ENCODE data around the gene EHD4. TPM values are rescaled to one million over a fixed set of nuclear protein-coding genes. Genes with fewer than 3 reads are reported as not detected.
A peak's percentile ranks its signal among the peaks of the same experiment; 100 is the strongest.

EHD4 gene
- total RNA-seq, 8 experiments from 2014 or later = 3.6 to 45.8 (median 6.6) TPM

DNA sequence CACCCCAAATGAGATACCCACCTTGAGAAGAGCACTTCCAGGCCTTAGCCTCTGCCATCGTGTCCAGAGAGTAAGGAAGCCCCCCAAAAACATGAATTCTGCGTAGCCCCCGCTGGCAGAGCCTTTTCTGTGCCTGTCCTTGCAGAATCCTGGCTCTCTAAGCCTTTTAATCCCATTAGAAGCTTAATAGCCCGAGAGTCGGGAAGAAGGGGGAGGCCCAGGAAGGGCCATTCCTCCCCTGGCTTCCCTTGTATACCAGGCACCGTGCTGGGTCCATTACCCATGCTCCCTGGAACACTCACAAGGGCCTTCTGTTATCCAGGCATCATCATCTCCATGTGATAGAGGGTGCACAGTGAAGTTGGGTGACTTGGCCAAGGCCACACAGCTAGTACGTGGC, 85.6 kb downstream of the EHD4 start:
- ATAC-seq (replicated peaks in 6 of 8) = no peak
- Histone ChIP-seq H3K4me1 (replicated peaks in 1 of 2) (peaks cover 11% of the 10 kb centered on the region in 2 donors), H3K4me3 (no peak overlapping the region), H3K27ac (no peak overlapping the region)
- in situ Hi-C loops (cut with MboI; ENCODE audit: low pct_unique_long_range_greater_than_20kb in 2 of 9, low sequenced_read_pairs in 9 of 9, unreplicated experiment in 9 of 9) = no loop called here
- WGBS, 10 experiments = 57 to 92% (median 67%) methylated on average over 2 to 5 of the region's 7 CpGs; no CpG with 5 or more reads in 5 of the 10 experiments

DNA sequence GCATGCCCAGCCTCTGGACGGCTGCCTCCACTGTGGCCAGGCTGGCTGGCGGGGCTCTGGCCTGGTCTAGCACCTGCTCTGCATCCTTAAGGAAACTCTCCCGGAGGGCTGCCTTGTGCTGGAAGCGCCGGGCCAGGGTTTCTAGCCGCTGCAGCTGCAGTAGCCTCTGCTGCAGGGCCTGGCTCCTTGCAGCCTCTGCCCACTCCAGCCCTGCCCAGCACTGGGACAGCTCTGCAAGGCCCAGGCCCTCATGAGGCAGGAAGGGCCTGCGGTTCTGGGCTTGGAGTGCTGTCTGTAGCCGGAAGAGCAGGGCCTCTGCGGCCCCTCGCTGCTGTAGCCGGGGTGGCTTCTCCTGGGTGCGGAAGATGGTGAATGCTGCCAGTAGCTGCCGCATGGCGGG, 86.5 kb downstream of the EHD4 start:
- ATAC-seq (replicated peaks in 6 of 8) = no peak
- in situ Hi-C loops (cut with MboI; ENCODE audit: low pct_unique_long_range_greater_than_20kb in 2 of 9, low sequenced_read_pairs in 9 of 9, unreplicated experiment in 9 of 9) = no loop called here
- WGBS, 10 experiments = 76 to 100% (median 87%) methylated on average over 2 to 3 of the region's 14 CpGs; no CpG with 5 or more reads in 7 of the 10 experiments

DNA sequence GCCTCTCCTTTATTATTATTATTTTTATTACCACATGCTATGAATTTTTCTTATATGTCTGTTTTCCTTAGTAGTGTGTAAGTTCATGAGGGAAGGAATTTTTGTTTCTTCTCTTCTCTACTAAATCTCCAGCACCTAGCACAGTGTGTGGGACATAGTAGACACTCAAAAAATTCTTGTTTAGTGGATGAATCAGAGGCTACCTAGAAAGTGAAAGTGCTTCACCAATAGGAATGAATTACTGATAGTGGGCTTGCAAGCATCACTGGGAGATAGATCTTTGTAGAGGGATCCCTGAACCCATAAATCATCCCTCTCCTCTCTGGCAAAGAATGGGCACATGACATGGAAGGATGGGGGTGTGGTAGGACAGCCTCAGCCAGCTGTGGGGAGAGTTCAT, 87.0 kb downstream of the EHD4 start:
- Histone ChIP-seq H3K4me1 (replicated peaks in 1 of 2) (no peaks in the 10 kb centered on the region), H3K4me3 (no peak overlapping the region), H3K27ac (no peak overlapping the region)
- ATAC-seq (replicated peaks in 6 of 8) = no peak
- in situ Hi-C loops (cut with MboI; ENCODE audit: low pct_unique_long_range_greater_than_20kb in 2 of 9, low sequenced_read_pairs in 9 of 9, unreplicated experiment in 9 of 9) = no loop called here

More for the DNA sequence above, 86.5 kb downstream of the EHD4 start:
- no peak overlapping the region for H3K4me3 ChIP-seq
- H3K4me1 ChIP-seq (replicated peaks in 1 of 2) = peaks cover 2% of the 10 kb centered on the region in 2 donors
- H3K27ac ChIP-seq = no peak overlapping the region

DNA sequence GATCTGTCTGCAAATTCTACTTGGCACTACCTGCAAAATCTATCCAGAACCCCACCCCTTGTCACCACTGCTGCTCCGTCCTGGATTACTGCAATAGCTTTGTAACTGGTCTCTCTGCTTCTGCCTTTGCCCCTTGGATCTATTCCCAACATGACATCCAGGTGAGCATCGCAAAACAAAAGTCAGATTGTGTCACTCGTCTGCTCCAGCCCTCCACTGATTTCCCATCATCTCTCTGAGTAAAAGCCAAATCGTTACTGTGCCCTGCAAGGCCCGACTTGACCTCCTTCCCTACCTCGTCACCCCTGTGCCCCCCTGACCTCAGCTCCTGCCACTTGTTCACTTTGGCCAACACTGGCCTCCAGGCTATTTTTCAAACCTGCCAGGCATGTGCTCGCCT, 87.9 kb downstream of the EHD4 start:
- WGBS, 10 experiments = 20 to 100% (median 78%) methylated on average over 1 to 5 of the region's 7 CpGs
- no peak overlapping the region for H3K27ac ChIP-seq
- no peaks in the 10 kb centered on the region for H3K4me1 ChIP-seq (replicated peaks in 1 of 2)
- H3K4me3 ChIP-seq = no peak overlapping the region
- in situ Hi-C loops (cut with MboI; ENCODE audit: low pct_unique_long_range_greater_than_20kb in 2 of 9, low sequenced_read_pairs in 9 of 9, unreplicated experiment in 9 of 9) = no loop called here
- no peak for ATAC-seq (replicated peaks in 6 of 8)

DNA sequence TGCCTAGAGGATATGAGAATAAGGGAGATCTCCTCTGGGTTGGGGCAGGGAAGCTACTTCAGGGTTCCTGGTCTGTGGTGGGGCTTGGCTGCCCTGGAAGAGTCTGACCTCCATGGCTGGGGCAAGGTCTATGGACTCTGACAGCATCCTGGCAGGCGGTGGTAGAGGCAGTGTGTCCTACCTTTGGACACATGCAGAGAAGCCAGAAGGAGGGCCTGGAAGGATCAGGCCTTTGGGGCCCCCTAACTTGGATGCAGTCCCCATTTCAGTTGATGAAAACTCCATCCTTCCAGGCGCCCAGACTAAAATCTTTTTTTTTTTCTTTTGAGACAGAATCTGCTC, 88.9 kb downstream of the EHD4 start:
- WGBS, 10 experiments = 40 to 100% (median 92%) methylated on average over 1 to 2 of the region's 2 CpGs; no CpG with 5 or more reads in 3 of the 10 experiments
- H3K27ac ChIP-seq = no peak overlapping the region
- in situ Hi-C loops (cut with MboI; ENCODE audit: low pct_unique_long_range_greater_than_20kb in 2 of 9, low sequenced_read_pairs in 9 of 9, unreplicated experiment in 9 of 9) = no loop called here
- H3K4me3 ChIP-seq = no peak overlapping the region
- no peaks in the 10 kb centered on the region for H3K4me1 ChIP-seq (replicated peaks in 1 of 2)
- ATAC-seq (replicated peaks in 6 of 8) = no peak

DNA sequence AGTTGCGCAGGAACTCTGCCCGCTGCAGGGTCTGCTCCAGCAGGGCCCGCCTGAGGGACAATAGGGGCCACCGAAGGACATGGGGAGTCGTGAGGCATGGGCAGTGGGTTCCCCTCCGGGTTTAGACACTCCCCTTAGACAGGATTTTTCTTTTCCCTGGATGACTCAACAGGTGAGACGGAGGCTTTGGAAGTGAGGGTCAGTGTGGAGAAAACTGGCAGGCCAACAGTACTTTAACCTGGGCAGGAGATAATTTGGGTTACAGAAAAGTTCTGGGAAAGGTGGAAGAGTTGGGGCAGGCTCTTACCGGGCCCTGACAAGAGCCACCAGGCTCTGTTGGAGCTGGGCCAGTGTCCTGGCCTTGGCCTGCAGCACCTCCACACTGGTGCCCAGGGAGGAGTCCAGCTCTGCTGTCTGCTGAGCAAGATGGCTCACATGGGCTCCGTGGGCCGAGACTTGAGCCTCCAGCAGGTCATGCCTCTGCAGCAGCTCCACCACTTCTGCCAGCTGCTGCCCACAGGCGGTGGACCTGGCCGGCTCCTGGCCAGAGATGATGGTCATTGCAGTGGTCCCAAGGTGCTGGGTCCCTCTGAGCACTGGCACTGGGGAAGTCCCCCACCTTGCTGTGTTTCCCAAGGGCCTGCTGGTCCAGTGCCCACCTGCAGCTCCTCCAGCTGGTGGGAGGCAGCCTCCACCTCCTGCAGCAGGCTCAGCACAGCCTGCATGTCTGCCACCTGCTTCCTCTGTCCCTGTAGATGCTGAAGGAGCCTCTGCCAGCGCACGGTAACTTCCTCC, 89.5 kb downstream of the EHD4 start:
- in situ Hi-C loops (cut with MboI; ENCODE audit: low pct_unique_long_range_greater_than_20kb in 2 of 9, low sequenced_read_pairs in 9 of 9, unreplicated experiment in 9 of 9) = no loop called here
- Histone ChIP-seq H3K4me3 (no peak overlapping the region), H3K27ac (no peak overlapping the region), H3K4me1 (replicated peaks in 1 of 2) (no peaks in the 10 kb centered on the region)
- 60 to 100% (median 92%) methylated on average over 1 to 4 of the region's 14 CpGs; no CpG with 5 or more reads in 4 of the 10 experiments for WGBS, 10 experiments
- no peak for ATAC-seq (replicated peaks in 6 of 8)

DNA sequence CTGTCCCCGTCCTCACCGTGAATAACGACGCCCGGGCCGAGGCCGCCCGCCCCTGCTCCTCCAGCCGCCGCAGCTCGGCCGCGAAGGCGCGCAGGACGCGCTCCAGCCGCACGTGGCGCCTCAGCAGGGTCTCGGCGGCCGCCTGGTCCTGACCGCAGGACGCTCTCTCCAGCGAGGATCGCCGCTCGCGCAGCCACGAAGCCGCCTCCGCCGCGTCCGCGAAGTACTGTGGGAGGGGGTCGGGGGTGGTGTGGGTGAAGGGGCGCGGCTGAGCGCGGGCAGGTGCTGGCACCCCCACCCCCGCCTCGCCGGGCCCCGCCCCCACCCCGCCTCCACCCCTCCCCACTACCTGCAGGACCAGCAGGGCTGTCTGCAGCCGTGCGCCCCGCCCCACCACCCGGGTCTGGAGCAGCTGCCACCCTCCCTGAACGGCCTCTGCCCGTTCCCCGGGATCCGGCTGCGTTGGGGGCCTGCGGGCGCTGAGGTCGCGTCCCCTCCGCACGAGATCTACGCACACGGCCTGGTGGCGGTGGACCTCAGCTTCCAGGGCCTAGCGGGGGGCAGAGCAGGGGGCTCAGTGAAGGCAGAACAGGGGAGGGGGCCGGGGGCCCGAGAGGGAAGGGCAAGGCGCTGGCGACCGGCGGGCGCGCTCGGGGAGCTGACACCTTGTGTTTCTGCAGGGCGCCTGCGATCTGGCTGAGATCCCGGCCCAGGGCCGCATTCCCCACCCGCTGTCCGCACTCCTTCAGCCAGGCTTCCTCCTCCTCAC, 90.3 kb downstream of the EHD4 start:
- Histone ChIP-seq H3K27ac (no peak overlapping the region), H3K4me3 (no peak overlapping the region), H3K4me1 (replicated peaks in 1 of 2) (no peaks in the 10 kb centered on the region)
- peak in 5 of 8 experiments; percentile 39 to 71 (median 59) for ATAC-seq (replicated peaks in 6 of 8)
- 20% methylated on average over 2 of the region's 81 CpGs; no CpG with 5 or more reads in 9 of the 10 experiments for WGBS, 10 experiments
- in situ Hi-C loops (cut with MboI; ENCODE audit: low pct_unique_long_range_greater_than_20kb in 2 of 9, low sequenced_read_pairs in 9 of 9, unreplicated experiment in 9 of 9) = no loop called here

DNA sequence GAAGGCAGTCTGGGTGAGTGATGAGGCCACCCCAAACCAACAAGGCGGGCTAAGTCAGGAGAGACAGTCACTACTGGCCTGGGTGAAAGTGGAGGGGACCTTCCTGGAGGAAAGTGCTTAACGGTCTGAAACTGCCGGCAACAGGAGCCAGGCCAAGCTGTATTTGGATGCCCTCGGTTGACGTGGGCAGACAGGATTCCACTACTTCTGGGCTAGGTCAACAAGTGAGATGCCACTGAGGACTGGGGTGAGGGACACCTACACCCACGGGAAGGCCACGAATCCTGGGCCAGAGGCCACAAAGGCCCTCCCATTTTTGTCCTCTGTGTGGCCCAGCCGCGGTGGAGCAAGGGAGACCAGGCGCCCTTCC, 90.8 kb downstream of the EHD4 start:
- in situ Hi-C loops (cut with MboI; ENCODE audit: low pct_unique_long_range_greater_than_20kb in 2 of 9, low sequenced_read_pairs in 9 of 9, unreplicated experiment in 9 of 9) = no loop called here
- no peak for ATAC-seq (replicated peaks in 6 of 8)
- H3K4me3 ChIP-seq = no peak overlapping the region

DNA sequence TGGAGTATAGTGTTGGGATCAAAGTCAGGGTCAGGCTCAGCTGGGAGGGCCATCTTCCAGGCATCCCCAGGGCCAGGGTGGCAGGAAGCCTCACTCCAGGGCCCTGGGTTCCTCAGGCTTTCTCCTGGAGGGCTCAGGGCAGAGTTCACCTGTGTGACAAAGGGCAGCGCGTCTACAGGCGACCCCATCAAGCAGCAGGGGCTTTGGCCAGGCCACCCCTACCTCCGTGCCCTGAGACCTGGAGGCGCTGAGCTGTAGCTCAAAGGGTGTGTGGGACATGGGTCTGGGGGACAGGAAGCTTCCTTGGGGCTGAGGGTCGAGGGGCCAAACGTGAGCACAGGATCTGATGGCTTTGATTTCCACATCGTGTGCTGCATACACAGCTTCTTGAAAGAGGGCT, 91.3 kb downstream of the EHD4 start:
- ATAC-seq (replicated peaks in 6 of 8) = no peak

More for the DNA sequence above, 90.8 kb downstream of the EHD4 start:
- H3K4me1 ChIP-seq (replicated peaks in 1 of 2) = no peaks in the 10 kb centered on the region
- 20 to 53% (median 49%) methylated on average over 1 to 4 of the region's 10 CpGs; no CpG with 5 or more reads in 7 of the 10 experiments for WGBS, 10 experiments
- no peak overlapping the region for H3K27ac ChIP-seq

DNA sequence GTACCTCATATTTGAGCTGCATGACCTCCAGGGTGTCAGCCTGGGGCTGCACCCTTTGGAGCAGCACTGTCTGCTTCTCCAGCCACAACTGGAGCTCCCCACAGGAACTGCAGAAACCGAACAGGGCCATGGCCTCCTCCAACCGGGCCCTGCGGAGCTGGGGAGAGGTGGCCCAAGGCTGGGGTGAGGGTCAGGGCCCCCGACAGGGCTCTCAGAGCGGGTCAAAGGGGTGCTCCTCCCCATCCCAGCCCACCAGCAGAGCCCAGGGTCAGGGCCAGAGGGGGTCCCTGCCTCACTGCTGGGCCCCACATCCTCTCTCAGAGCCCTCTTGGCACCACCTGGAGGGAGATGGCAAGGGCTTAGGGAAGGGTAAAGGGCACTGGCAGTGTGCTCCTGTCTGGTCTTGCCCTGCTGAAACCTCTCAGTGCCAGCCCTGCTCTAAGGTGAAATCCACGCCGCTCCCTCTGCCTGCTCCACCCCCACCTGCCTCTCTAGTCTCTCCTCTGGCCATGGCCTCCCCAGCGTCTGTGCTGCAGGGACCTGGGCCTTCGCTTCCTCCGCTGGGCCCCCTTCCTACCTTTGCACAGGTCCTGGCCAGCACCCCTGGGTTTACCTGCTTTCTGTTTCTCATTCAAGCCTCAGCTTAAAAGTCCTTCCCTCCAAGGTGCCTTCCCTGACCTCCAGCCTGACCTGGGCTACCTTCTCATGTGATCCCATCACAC, 92.0 kb downstream of the EHD4 start:
- WGBS, 10 experiments = 80 to 92% (median 86%) methylated on average over 2 to 4 of the region's 10 CpGs; no CpG with 5 or more reads in 7 of the 10 experiments
- H3K27ac ChIP-seq = no peak overlapping the region
- H3K4me1 ChIP-seq (replicated peaks in 1 of 2) = no peaks in the 10 kb centered on the region
- no peak overlapping the region for H3K4me3 ChIP-seq
- in situ Hi-C loops (cut with MboI; ENCODE audit: low pct_unique_long_range_greater_than_20kb in 2 of 9, low sequenced_read_pairs in 9 of 9, unreplicated experiment in 9 of 9) = no loop called here
- ATAC-seq (replicated peaks in 6 of 8) = no peak

More for the DNA sequence above, 91.3 kb downstream of the EHD4 start:
- Histone ChIP-seq H3K4me3 (no peak overlapping the region), H3K4me1 (replicated peaks in 1 of 2) (no peaks in the 10 kb centered on the region), H3K27ac (no peak overlapping the region)
- in situ Hi-C loops (cut with MboI; ENCODE audit: low pct_unique_long_range_greater_than_20kb in 2 of 9, low sequenced_read_pairs in 9 of 9, unreplicated experiment in 9 of 9) = no loop called here
- 67 to 94% methylated on average over 3 of the region's 8 CpGs; no CpG with 5 or more reads in 8 of the 10 experiments for WGBS, 10 experiments

DNA sequence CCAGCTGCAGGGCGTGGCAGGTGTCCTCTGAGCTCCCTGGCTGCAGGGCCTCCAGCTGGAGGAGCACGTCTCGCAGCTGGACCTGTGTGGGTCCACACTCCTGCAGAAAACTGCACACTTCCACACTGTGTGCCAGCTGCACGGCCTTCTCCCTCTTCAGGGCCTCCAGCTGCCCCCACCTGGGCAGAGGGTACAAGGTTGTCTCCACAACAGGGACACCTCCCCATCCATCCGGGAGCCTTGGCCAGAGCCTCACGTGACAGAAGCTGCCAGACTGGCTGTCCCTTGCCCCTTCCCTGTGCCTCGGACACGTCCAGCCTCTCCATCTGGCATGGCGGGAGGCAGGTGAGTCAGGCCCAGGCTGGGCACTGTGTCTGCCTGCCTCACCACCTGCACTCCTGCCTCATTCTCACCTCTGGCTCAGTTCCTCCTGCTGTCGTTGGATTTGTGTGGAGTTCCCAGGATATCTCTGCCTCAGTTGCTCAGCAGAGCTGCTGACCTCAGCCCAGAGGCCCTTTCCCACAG, 93.0 kb downstream of the EHD4 start:
- ATAC-seq (replicated peaks in 6 of 8) = no peak
- in situ Hi-C loops (cut with MboI; ENCODE audit: low pct_unique_long_range_greater_than_20kb in 2 of 9, low sequenced_read_pairs in 9 of 9, unreplicated experiment in 9 of 9) = no loop called here
- WGBS, 10 experiments = 67 to 80% methylated on average over 1 of the region's 10 CpGs; no CpG with 5 or more reads in 8 of the 10 experiments
- Histone ChIP-seq H3K4me1 (replicated peaks in 1 of 2) (no peaks in the 10 kb centered on the region), H3K27ac (no peak overlapping the region), H3K4me3 (no peak overlapping the region)

DNA sequence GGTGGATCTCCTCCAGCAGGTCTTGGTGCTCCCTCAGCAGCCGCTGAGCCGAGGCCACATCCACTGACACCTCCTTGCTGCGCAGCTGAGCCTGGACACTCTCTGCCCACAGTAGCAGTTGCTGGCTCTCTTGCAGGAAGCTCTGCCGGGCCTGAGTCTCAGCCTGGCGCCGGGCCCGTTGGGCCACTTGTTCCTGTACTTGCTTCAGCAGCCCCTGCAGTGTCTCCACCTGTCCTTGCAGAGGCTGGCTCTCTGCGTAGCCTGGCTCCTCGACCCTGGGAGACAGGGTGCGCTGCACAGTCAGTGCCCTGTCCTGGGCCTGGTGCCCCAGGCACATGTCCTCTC, 94.0 kb downstream of the EHD4 start:
- no peak for ATAC-seq (replicated peaks in 6 of 8)
- 63 to 77% methylated on average over 3 to 6 of the region's 10 CpGs; no CpG with 5 or more reads in 8 of the 10 experiments for WGBS, 10 experiments
- Histone ChIP-seq H3K27ac (no peak overlapping the region), H3K4me1 (replicated peaks in 1 of 2) (no peaks in the 10 kb centered on the region), H3K4me3 (no peak overlapping the region)
- in situ Hi-C loops (cut with MboI; ENCODE audit: low pct_unique_long_range_greater_than_20kb in 2 of 9, low sequenced_read_pairs in 9 of 9, unreplicated experiment in 9 of 9) = no loop called here

Measured in motor neuron (in vitro differentiated cells).